ENCODE data around the gene CPT1C.

CPT1C gene

GRCh38 chr19:49761625-49762311 lies 70.9 kb downstream of the CPT1C start:
- TF ChIP-seq CTCF (IDR thresholded peaks at IDR 0.05; ENCODE audit: insufficient read depth, missing control alignments) = no peak

DNA sequence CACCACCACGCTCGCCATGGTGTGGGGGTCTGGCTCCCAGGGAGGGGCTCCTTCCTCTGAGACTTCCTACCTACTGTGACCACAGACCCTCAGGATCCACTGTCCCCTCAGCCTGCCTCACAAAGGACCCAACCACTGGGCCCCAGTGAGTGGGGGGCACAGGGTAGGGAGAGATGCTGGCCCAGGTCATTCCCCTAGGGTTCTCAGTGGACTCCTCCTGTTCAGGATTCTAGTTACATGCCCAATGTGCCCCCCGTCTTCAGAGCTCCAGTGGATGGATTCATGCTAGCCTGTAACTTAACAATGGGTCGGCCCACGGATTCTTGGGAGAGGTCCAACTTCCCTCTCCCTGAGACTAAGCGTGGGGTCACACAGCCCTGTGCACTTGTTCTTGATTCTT lies 72.3 kb downstream of the CPT1C start, which contains the start of gene TSKS:
TSS of gene TSKS (minus strand) at position 77 of the 400 bp plus-strand sequence. CDS start at position 18, 59 bp downstream.
- no peak for TF ChIP-seq CTCF (IDR thresholded peaks at IDR 0.05; ENCODE audit: insufficient read depth, missing control alignments)
- DNase-seq (ENCODE audit: insufficient read length, low spot score) (no peak), FAIRE-seq (no peak)

More at GRCh38 chr19:49761625-49762311, 70.9 kb downstream of the CPT1C start:
- DNase-seq (ENCODE audit: insufficient read length, low spot score) = no peak
- FAIRE-seq = no peak
